Measurements from ENCODE around the gene TWIST2.

TWIST2 gene

DNA sequence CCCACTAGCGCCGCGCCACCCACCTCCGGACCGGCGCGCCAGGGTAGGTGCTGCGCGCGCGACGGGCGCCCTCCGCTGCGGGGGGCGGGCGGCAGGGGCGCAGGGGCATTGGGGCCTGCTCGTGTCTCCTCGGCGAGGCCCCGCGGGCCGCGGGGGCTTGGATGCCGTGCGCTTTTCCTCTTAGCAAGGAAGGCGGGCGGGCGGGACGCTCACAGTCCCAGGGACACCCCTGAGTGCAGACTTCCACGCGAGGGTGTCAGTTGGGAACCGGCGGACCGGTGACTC lies 748 bp downstream of the TWIST2 start:
- H3F3A ChIP-seq (ENCODE audit: low read depth): no peaks in the 10 kb centered on the region
- H4K20me1 ChIP-seq (ENCODE audit: insufficient read depth, low read length, poor library complexity, severe bottlenecking): no peaks in the 10 kb centered on the region
- no peak overlapping the region for H3K9ac ChIP-seq (ENCODE audit: low read depth, low read length, poor library complexity, severe bottlenecking)
- H3K4me1 ChIP-seq (ENCODE audit: insufficient read depth, low read length, poor library complexity, severe bottlenecking): no peaks in the 10 kb centered on the region
- H3K27me3 ChIP-seq (ENCODE audit: insufficient read depth, low read length, poor library complexity, severe bottlenecking): no peaks in the 10 kb centered on the region
- no peaks in the 10 kb centered on the region for H3K79me2 ChIP-seq (ENCODE audit: insufficient read depth, low read length)
- TF ChIP-seq CTCF (conservative IDR thresholded peaks at IDR 0.05; ENCODE audit: low read length) (no peak), EZH2phosphoT487 (IDR thresholded peaks at IDR 0.05; ENCODE audit: borderline replicate concordance) (no peak)
- no peak overlapping the region for H3K4me3 ChIP-seq (ENCODE audit: low read length, poor library complexity, severe bottlenecking)
- no peak overlapping the region for H2AFZ ChIP-seq (ENCODE audit: low read length)
- H3K36me3 ChIP-seq (ENCODE audit: insufficient read depth, low read length): no peaks in the 10 kb centered on the region
- H3K4me2 ChIP-seq (ENCODE audit: low read depth, low read length, poor library complexity, severe bottlenecking): no peak overlapping the region
- H3K9me3 ChIP-seq (ENCODE audit: insufficient read depth, low read depth, low read length): no peaks in the 10 kb centered on the region
- no peaks in the 10 kb centered on the region for H3K9me2 ChIP-seq (replicated peaks; ENCODE audit: low read depth, low read length)

DNA sequence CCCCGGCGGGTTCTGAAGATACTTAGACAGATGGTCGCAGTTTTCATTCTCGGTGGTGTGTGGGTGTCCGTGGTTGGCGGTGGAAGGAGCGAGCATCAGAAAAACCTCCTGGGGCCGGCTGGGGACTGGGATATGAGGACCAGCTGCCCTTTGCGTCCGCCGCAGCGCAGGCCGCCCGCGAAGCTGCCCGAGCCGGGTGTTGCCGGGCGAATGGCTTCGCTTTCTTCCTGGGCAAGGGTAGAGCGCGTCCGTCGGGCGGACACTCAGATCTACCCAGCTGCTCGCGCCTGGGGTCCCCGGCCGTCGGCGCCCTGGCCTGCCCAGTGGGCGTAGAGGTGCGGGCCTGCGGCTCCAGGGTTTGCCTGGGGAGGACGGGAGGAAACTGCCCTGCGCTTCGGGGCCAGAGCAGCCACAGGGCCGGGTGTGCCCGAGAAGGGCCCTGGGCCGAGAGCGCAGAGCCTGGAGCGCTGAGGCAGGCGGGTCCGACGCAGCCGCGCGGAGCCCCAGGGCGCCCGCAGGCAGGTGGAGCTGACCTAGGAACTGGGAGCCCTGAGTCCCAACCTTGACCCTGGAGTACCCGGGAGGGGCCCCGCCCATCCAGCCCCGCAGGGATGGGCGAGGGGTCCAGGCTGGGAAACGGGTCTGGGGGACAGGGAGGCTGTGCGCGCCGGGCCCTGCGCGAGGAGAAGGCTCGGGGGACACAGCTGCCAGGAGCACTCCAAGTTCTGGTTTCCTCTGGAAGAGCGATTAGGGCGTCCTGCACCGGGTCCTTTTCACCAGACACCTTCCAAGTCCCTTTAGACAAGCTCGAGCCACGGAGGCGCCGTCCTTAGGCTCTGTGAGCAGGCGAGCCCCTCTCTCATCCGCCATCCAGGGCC lies 1.3 kb downstream of the TWIST2 start:
- no peak overlapping the region for H3K4me2 ChIP-seq (ENCODE audit: low read depth, low read length, poor library complexity, severe bottlenecking)
- H4K20me1 ChIP-seq (ENCODE audit: insufficient read depth, low read length, poor library complexity, severe bottlenecking): no peaks in the 10 kb centered on the region
- H3K9ac ChIP-seq (ENCODE audit: low read depth, low read length, poor library complexity, severe bottlenecking): no peak overlapping the region
- H3K79me2 ChIP-seq (ENCODE audit: insufficient read depth, low read length): no peaks in the 10 kb centered on the region
- no peaks in the 10 kb centered on the region for H3K9me2 ChIP-seq (replicated peaks; ENCODE audit: low read depth, low read length)
- no peaks in the 10 kb centered on the region for H3K9me3 ChIP-seq (ENCODE audit: insufficient read depth, low read depth, low read length)
- no peaks in the 10 kb centered on the region for H3F3A ChIP-seq (ENCODE audit: low read depth)
- no peak overlapping the region for H3K4me3 ChIP-seq (ENCODE audit: low read length, poor library complexity, severe bottlenecking)
- no peaks in the 10 kb centered on the region for H3K36me3 ChIP-seq (ENCODE audit: insufficient read depth, low read length)
- TF ChIP-seq CTCF (conservative IDR thresholded peaks at IDR 0.05; ENCODE audit: low read length) (no peak), EZH2phosphoT487 (IDR thresholded peaks at IDR 0.05; ENCODE audit: borderline replicate concordance) (no peak)
- H3K27me3 ChIP-seq (ENCODE audit: insufficient read depth, low read length, poor library complexity, severe bottlenecking): no peaks in the 10 kb centered on the region
- no peak overlapping the region for H2AFZ ChIP-seq (ENCODE audit: low read length)
- no peaks in the 10 kb centered on the region for H3K4me1 ChIP-seq (ENCODE audit: insufficient read depth, low read length, poor library complexity, severe bottlenecking)

GRCh38 chr2:238850091-238850490 lies 2.2 kb downstream of the TWIST2 start:
- TF ChIP-seq EZH2phosphoT487 (IDR thresholded peaks at IDR 0.05; ENCODE audit: borderline replicate concordance): no peak
- no peak for TF ChIP-seq CTCF (conservative IDR thresholded peaks at IDR 0.05; ENCODE audit: low read length)
- H3K4me3 ChIP-seq (ENCODE audit: low read length, poor library complexity, severe bottlenecking): no peak overlapping the region
- H3K4me1 ChIP-seq (ENCODE audit: insufficient read depth, low read length, poor library complexity, severe bottlenecking): no peaks in the 10 kb centered on the region
- H3K79me2 ChIP-seq (ENCODE audit: insufficient read depth, low read length): no peaks in the 10 kb centered on the region
- H2AFZ ChIP-seq (ENCODE audit: low read length): no peak overlapping the region
- no peak overlapping the region for H3K9ac ChIP-seq (ENCODE audit: low read depth, low read length, poor library complexity, severe bottlenecking)
- H3K27me3 ChIP-seq (ENCODE audit: insufficient read depth, low read length, poor library complexity, severe bottlenecking): no peaks in the 10 kb centered on the region
- no peaks in the 10 kb centered on the region for H3F3A ChIP-seq (ENCODE audit: low read depth)
- H3K9me2 ChIP-seq (replicated peaks; ENCODE audit: low read depth, low read length): no peaks in the 10 kb centered on the region
- H3K4me2 ChIP-seq (ENCODE audit: low read depth, low read length, poor library complexity, severe bottlenecking): no peak overlapping the region
- H3K36me3 ChIP-seq (ENCODE audit: insufficient read depth, low read length): no peaks in the 10 kb centered on the region
- no peaks in the 10 kb centered on the region for H4K20me1 ChIP-seq (ENCODE audit: insufficient read depth, low read length, poor library complexity, severe bottlenecking)
- no peaks in the 10 kb centered on the region for H3K9me3 ChIP-seq (ENCODE audit: insufficient read depth, low read depth, low read length)

Data from Loucy (cell line).